ENCODE measurements around the gene PLSCR3. TPM values are rescaled to one million over a fixed set of nuclear protein-coding genes. Genes with fewer than 3 reads are reported as not detected.

Gene PLSCR3
- total RNA-seq, 1 experiment from 2014 or later, result 14.4 TPM

Other genes with a start within 250 kb of the PLSCR3 start
- not detected in 2 replicates for gene ASGR1, start 215.2 kb downstream of the PLSCR3 start, total RNA-seq (2014; rRNA removed; shearing (Covaris generic); ENCODE audit: low replicate concordance)
- 2.8 and 4.8 TPM in 2 replicates for gene DLG4, start 174.7 kb downstream of the PLSCR3 start, total RNA-seq (2014; rRNA removed; shearing (Covaris generic); ENCODE audit: low replicate concordance)
- 301 and 338 TPM in 2 replicates for gene ACADVL, start 174.6 kb downstream of the PLSCR3 start, total RNA-seq (2014; rRNA removed; shearing (Covaris generic); ENCODE audit: low replicate concordance)
- gene DVL2, start 160.0 kb downstream of the PLSCR3 start, total RNA-seq (2014; rRNA removed; shearing (Covaris generic); ENCODE audit: low replicate concordance), result 33.3 and 64.4 TPM in 2 replicates
- gene PHF23, start 155.1 kb downstream of the PLSCR3 start, total RNA-seq (2014; rRNA removed; shearing (Covaris generic); ENCODE audit: low replicate concordance), result 28.0 and 39.4 TPM in 2 replicates
- 211 and 296 TPM in 2 replicates for gene GABARAP, start 152.1 kb downstream of the PLSCR3 start, total RNA-seq (2014; rRNA removed; shearing (Covaris generic); ENCODE audit: low replicate concordance)
- gene CTDNEP1, start 142.8 kb downstream of the PLSCR3 start, total RNA-seq (2014; rRNA removed; shearing (Covaris generic); ENCODE audit: low replicate concordance), result 9.6 and 19.0 TPM in 2 replicates
- 25.5 and 32.4 TPM in 2 replicates for gene ELP5, start 142.3 kb downstream of the PLSCR3 start, total RNA-seq (2014; rRNA removed; shearing (Covaris generic); ENCODE audit: low replicate concordance)
- not detected in 2 replicates for gene CLDN7, start 132.0 kb downstream of the PLSCR3 start, total RNA-seq (2014; rRNA removed; shearing (Covaris generic); ENCODE audit: low replicate concordance)
- gene SLC2A4, start 112.8 kb downstream of the PLSCR3 start, total RNA-seq (2014; rRNA removed; shearing (Covaris generic); ENCODE audit: low replicate concordance), result not detected in 2 replicates
- gene YBX2, start 99.9 kb downstream of the PLSCR3 start, total RNA-seq (2014; rRNA removed; shearing (Covaris generic); ENCODE audit: low replicate concordance), result 1.8 and 8.5 TPM in 2 replicates
- gene EIF5A, start 86.9 kb downstream of the PLSCR3 start, total RNA-seq (2014; rRNA removed; shearing (Covaris generic); ENCODE audit: low replicate concordance), result 483 and 624 TPM in 2 replicates
- 51.1 and 56.4 TPM in 2 replicates for gene GPS2, start 79.2 kb downstream of the PLSCR3 start, total RNA-seq (2014; rRNA removed; shearing (Covaris generic); ENCODE audit: low replicate concordance)
- 15.0 and 17.9 TPM in 2 replicates for gene NEURL4, start 65.2 kb downstream of the PLSCR3 start, total RNA-seq (2014; rRNA removed; shearing (Covaris generic); ENCODE audit: low replicate concordance)
- 2.3 and 26.4 TPM in 2 replicates for gene ACAP1, start 58.0 kb downstream of the PLSCR3 start, total RNA-seq (2014; rRNA removed; shearing (Covaris generic); ENCODE audit: low replicate concordance)
- 17.2 and 23.2 TPM in 2 replicates for gene KCTD11, start 42.4 kb downstream of the PLSCR3 start, total RNA-seq (2014; rRNA removed; shearing (Covaris generic); ENCODE audit: low replicate concordance)
- gene TMEM95, start 39.4 kb downstream of the PLSCR3 start, total RNA-seq (2014; rRNA removed; shearing (Covaris generic); ENCODE audit: low replicate concordance), result not detected in 2 replicates
- 1.8 and 2.9 TPM in 2 replicates for gene TNK1, start 13.4 kb downstream of the PLSCR3 start, total RNA-seq (2014; rRNA removed; shearing (Covaris generic); ENCODE audit: low replicate concordance)
- gene TMEM256, start 9.6 kb upstream of the PLSCR3 start, total RNA-seq (2014; rRNA removed; shearing (Covaris generic); ENCODE audit: low replicate concordance), result 132 and 200 TPM in 2 replicates
- 1.1 TPM in 1 of 2 replicates, not detected in the other for gene NLGN2, start 13.3 kb upstream of the PLSCR3 start, total RNA-seq (2014; rRNA removed; shearing (Covaris generic); ENCODE audit: low replicate concordance)
- not detected in 2 replicates for gene SPEM1, start 25.8 kb upstream of the PLSCR3 start, total RNA-seq (2014; rRNA removed; shearing (Covaris generic); ENCODE audit: low replicate concordance)
- not detected in 2 replicates for gene SPEM2, start 31.1 kb upstream of the PLSCR3 start, total RNA-seq (2014; rRNA removed; shearing (Covaris generic); ENCODE audit: low replicate concordance)
- not detected in 2 replicates for gene SPEM3, start 34.3 kb upstream of the PLSCR3 start, total RNA-seq (2014; rRNA removed; shearing (Covaris generic); ENCODE audit: low replicate concordance)
- gene TMEM102, start 40.9 kb upstream of the PLSCR3 start, total RNA-seq (2014; rRNA removed; shearing (Covaris generic); ENCODE audit: low replicate concordance), result 2.9 and 6.7 TPM in 2 replicates
- 0.06 and 0.98 TPM in 2 replicates for gene FGF11, start 45.0 kb upstream of the PLSCR3 start, total RNA-seq (2014; rRNA removed; shearing (Covaris generic); ENCODE audit: low replicate concordance)
- 4.0 and 11.0 TPM in 2 replicates for gene CHRNB1, start 50.5 kb upstream of the PLSCR3 start, total RNA-seq (2014; rRNA removed; shearing (Covaris generic); ENCODE audit: low replicate concordance)
- gene ZBTB4, start 85.1 kb upstream of the PLSCR3 start, total RNA-seq (2014; rRNA removed; shearing (Covaris generic); ENCODE audit: low replicate concordance), result 4.6 and 5.8 TPM in 2 replicates
- not detected in 2 replicates for gene SLC35G6, start 86.9 kb upstream of the PLSCR3 start, total RNA-seq (2014; rRNA removed; shearing (Covaris generic); ENCODE audit: low replicate concordance)
- gene POLR2A, start 89.8 kb upstream of the PLSCR3 start, total RNA-seq (2014; rRNA removed; shearing (Covaris generic); ENCODE audit: low replicate concordance), result 10.9 and 11.8 TPM in 2 replicates
- gene TNFSF12, start 154.5 kb upstream of the PLSCR3 start, total RNA-seq (2014; rRNA removed; shearing (Covaris generic); ENCODE audit: low replicate concordance), result 0.24 TPM in 1 of 2 replicates, not detected in the other
- gene TNFSF13, start 164.2 kb upstream of the PLSCR3 start, total RNA-seq (2014; rRNA removed; shearing (Covaris generic); ENCODE audit: low replicate concordance), result 5.1 and 6.2 TPM in 2 replicates
- 105 and 115 TPM in 2 replicates for gene SENP3, start 167.4 kb upstream of the PLSCR3 start, total RNA-seq (2014; rRNA removed; shearing (Covaris generic); ENCODE audit: low replicate concordance)
- 57.9 and 93.2 TPM in 2 replicates for gene CD68, start 185.1 kb upstream of the PLSCR3 start, total RNA-seq (2014; rRNA removed; shearing (Covaris generic); ENCODE audit: low replicate concordance)
- 96.4 and 130 TPM in 2 replicates for gene MPDU1, start 189.3 kb upstream of the PLSCR3 start, total RNA-seq (2014; rRNA removed; shearing (Covaris generic); ENCODE audit: low replicate concordance)
- not detected in 2 replicates for gene SOX15, start 195.6 kb upstream of the PLSCR3 start, total RNA-seq (2014; rRNA removed; shearing (Covaris generic); ENCODE audit: low replicate concordance)
- gene FXR2, start 220.4 kb upstream of the PLSCR3 start, total RNA-seq (2014; rRNA removed; shearing (Covaris generic); ENCODE audit: low replicate concordance), result 45.5 and 48.8 TPM in 2 replicates
- 49.8 and 51.8 TPM in 2 replicates for gene SAT2, start 233.3 kb upstream of the PLSCR3 start, total RNA-seq (2014; rRNA removed; shearing (Covaris generic); ENCODE audit: low replicate concordance)
- 0.20 TPM in 1 of 2 replicates, not detected in the other for gene SHBG, start 235.6 kb upstream of the PLSCR3 start, total RNA-seq (2014; rRNA removed; shearing (Covaris generic); ENCODE audit: low replicate concordance)

All from Caki2 (cell line).